NCI-H1105 treated with DMSO at 0.1 percent for 48 hours (cell line): ENCODE data around the gene TESMIN.
A peak's percentile ranks its signal among the peaks of the same experiment; 100 is the strongest.

Experiments used
- DNase-seq: peaks from one replicate; lab custom pipeline; 2025; lab: John Stamatoyannopoulos, UW

Gene TESMIN

GRCh38 chr11:68659158-68659921 lies 92.0 kb downstream of the TESMIN start:
- DNase-seq, result peak; percentile 97

DNA sequence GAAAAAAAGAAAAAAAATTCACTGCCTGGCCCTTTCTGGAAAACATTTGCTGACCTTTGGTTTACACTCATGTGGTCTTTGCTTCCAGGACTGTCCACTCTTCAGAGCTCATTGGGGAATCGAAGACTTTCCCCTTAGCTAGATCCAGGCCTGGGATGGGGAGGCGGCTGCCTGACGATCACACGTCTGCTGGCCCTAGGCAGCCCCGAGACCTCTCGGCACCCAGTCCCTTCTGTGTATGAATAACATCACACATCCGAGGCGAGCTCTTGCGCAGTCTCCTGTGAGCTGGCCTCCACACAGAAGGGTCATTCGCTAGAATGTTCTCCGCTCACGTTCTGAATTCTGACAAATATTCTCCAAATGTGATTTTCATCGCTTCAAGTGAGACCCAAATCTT lies 92.7 kb downstream of the TESMIN start:
- DNase-seq, result no peak

DNA sequence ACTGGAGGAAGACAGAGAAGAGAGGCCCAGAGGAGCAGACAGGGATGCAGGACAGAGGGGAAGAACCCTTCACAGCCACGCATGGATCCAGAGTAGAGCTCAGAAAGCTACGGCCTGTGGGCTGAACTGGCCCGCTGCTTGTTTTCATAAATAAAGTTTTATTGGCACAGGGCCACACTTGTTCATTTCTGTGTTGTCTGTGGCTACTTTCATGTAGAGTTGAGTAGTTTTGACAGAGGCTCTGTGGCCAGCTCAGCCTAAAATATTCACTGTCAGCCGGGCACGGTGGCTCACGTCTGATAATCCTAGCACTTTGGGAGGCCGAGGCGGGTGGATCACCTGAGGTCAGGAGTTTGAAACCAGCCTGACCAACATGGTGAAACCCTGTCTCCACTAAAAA lies 93.2 kb downstream of the TESMIN start:
- no peak for DNase-seq
